ENCODE measurements around the gene CXCL10. TPM values are rescaled to one million over a fixed set of nuclear protein-coding genes. Genes with fewer than 3 reads are reported as not detected.
"Not testable (repeated sequence)": the region's sequence is repeated elsewhere in the genome, so short reads cannot be mapped to it uniquely, and the experiment has no call there.

CXCL10 gene
- total RNA-seq, 6 experiments from 2014 or later = not detected

DNA sequence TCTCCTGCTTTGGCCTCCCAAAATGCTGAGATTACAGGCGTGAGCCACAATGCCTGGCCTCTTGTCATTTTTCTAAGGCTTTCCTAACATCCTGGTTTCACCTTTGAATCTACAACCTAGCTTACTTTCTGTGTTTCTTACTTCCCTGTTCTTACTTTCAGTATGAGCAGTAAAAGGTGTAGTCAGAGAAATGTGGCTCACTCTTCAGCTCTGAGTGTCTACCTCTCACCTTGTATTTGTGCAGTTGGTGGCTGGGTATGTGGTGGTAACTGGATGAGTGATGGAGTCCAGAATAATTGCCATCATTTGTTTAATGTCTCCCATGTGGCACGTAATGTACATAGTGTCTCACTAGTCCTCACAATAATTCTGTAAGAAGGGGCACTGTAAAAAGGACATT, 31.7 kb upstream of the CXCL10 start:
- peaks cover 27% of the 10 kb centered on the region for H3K27me3 Mint-ChIP-seq (ENCODE audit: insufficient read depth)
- no peaks in the 10 kb centered on the region for H3K4me1 Mint-ChIP-seq (ENCODE audit: low read depth)
- H3K4me3 Mint-ChIP-seq = no peak overlapping the region
- no peaks in the 10 kb centered on the region for H3K9me3 Mint-ChIP-seq
- no peak overlapping the region for H3K27ac Mint-ChIP-seq
- TF ChIP-seq, protein P1, sequence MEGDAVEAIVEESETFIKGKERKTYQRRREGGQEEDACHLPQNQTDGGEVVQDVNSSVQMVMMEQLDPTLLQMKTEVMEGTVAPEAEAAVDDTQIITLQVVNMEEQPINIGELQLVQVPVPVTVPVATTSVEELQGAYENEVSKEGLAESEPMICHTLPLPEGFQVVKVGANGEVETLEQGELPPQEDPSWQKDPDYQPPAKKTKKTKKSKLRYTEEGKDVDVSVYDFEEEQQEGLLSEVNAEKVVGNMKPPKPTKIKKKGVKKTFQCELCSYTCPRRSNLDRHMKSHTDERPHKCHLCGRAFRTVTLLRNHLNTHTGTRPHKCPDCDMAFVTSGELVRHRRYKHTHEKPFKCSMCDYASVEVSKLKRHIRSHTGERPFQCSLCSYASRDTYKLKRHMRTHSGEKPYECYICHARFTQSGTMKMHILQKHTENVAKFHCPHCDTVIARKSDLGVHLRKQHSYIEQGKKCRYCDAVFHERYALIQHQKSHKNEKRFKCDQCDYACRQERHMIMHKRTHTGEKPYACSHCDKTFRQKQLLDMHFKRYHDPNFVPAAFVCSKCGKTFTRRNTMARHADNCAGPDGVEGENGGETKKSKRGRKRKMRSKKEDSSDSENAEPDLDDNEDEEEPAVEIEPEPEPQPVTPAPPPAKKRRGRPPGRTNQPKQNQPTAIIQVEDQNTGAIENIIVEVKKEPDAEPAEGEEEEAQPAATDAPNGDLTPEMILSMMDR (IDR thresholded peaks at IDR 0.05) = no peak
- DNase-seq = no peak
- H3K36me3 Mint-ChIP-seq (ENCODE audit: low read depth) = no peaks in the 10 kb centered on the region

DNA sequence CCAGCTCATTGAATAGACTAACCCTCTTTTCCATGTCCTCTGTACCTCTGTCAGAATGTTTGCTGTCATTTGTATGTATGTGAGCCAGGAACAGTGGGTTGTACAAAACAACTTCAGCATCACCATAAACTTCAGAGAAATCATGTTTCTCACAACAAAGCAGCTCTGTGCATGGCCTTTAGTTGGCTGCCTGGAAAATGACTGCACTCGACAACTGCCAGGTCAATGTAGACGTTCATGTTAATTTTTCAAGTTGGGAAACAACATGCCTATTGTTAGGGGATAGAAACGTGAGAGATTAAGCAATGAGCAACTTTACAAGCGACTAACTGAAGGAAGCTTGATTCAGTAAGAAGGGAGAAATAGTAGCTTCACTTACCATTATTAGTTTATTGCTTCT, 30.4 kb upstream of the CXCL10 start:
- H3K36me3 Mint-ChIP-seq (ENCODE audit: low read depth) = no peaks in the 10 kb centered on the region
- no peaks in the 10 kb centered on the region for H3K9me3 Mint-ChIP-seq
- H3K27ac Mint-ChIP-seq = no peak overlapping the region
- H3K4me1 Mint-ChIP-seq (ENCODE audit: low read depth) = no peaks in the 10 kb centered on the region
- no peak for DNase-seq
- TF ChIP-seq, protein P1 (IDR thresholded peaks at IDR 0.05) = no peak
- no peak overlapping the region for H3K4me3 Mint-ChIP-seq
- H3K27me3 Mint-ChIP-seq (ENCODE audit: insufficient read depth) = peaks cover 27% of the 10 kb centered on the region

DNA sequence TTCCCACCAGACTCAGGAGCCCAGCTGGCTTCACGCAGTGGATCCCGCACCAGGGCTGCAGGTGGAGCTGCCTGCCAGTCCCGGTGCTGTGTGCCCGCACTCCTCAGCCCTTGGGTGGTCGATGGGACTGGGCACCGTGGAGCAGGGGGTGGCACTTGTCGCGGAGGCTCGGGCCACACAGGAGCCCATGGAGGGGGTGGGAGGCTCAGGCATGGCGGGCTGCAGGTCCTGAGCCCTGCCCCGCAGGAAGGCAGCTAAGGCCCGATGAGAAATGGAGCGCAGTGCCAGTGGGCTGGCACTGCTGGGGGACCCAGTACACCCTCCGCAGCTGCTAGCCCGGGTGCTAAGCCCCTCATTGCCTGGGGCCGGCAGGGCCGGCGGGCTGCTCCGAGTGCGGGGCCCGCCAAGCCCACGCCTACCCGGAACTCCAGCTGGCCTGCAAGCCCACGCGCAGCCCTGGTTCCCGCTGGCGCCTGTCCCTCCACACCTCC, 27.3 kb upstream of the CXCL10 start:
- H3K9me3 Mint-ChIP-seq; DNase-seq; H3K27ac Mint-ChIP-seq; H3K36me3 Mint-ChIP-seq (ENCODE audit: low read depth); H3K4me1 Mint-ChIP-seq (ENCODE audit: low read depth); H3K4me3 Mint-ChIP-seq: not testable (repeated sequence)
- H3K27me3 Mint-ChIP-seq (ENCODE audit: insufficient read depth) = peaks cover 27% of the 10 kb centered on the region

DNA sequence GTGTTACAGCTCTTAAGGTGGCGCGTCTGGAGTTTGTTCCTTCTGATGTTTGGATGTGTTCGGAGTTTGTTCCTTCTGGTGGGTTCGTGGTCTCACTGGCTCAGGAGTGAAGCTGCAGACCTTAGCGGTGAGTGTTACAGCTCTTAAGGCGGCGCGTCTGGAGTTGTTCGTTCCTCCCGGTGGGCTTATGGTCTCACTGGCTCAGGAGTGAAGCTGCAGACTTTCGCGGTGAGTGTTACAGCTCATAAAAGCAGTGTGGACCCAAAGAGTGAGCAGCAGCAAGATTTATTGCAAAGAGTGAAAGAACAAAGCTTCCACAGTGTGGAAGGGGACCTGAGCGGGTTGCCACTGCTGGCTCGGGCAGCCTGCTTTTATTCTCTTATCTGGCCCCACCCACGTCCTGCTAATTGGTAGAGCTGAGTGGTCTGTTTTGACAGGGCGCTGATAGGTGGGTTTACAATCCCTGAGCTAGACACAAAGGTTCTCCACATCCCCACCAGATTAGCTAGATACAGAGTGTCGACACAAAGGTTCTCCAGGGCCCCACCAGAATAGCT, 26.6 kb upstream of the CXCL10 start:
- not testable (repeated sequence) for H3K4me3 Mint-ChIP-seq; H3K4me1 Mint-ChIP-seq (ENCODE audit: low read depth); DNase-seq; H3K27ac Mint-ChIP-seq; H3K9me3 Mint-ChIP-seq; H3K36me3 Mint-ChIP-seq (ENCODE audit: low read depth)
- H3K27me3 Mint-ChIP-seq (ENCODE audit: insufficient read depth) = peaks cover 24% of the 10 kb centered on the region

DNA sequence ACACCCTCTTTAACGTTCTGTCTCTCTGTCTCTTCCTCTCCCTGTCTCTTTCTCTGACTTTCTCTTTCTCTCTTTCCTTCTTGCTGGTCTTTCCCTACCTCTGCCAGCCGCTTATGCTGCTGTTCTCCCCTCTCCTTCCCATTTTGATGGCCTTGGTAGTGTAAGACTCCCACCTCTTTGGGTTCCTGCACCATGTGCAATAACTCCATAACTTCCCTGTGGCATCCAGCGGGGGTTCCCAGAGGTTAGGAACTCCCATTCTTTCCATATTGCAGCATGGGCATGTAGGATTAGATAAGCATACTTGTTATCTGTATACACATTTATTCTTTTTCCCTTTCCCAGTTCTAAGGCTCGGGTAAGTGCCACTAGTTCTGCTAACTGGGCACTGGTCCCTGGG, 21.4 kb upstream of the CXCL10 start:
- peaks cover 29% of the 10 kb centered on the region for H3K27me3 Mint-ChIP-seq (ENCODE audit: insufficient read depth)
- DNase-seq; H3K27ac Mint-ChIP-seq; H3K4me3 Mint-ChIP-seq; H3K9me3 Mint-ChIP-seq; H3K4me1 Mint-ChIP-seq (ENCODE audit: low read depth); H3K36me3 Mint-ChIP-seq (ENCODE audit: low read depth): not testable (repeated sequence)

DNA sequence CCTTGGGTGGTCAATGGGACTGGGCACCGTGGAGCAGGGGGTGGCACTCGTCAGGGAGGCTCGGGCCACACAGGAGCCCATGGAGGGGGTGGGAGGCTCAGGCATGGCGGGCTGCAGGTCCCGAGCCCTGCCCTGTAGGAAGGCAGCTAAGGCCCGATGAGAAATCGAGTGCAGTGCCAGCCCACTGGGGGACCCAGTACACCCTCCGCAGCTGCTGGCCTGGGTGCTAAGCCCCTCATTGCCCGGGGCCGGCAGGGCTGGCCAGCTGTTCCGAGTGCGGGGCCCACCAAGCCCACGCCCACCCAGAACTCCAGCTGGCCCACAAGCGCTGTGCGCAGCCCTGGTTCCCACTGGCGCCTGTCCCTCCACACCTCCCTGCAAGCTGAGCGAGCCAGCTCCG, 20.0 kb upstream of the CXCL10 start:
- H3K4me3 Mint-ChIP-seq; H3K36me3 Mint-ChIP-seq (ENCODE audit: low read depth); DNase-seq; H3K27ac Mint-ChIP-seq; H3K4me1 Mint-ChIP-seq (ENCODE audit: low read depth); H3K9me3 Mint-ChIP-seq: not testable (repeated sequence)
- peaks cover 20% of the 10 kb centered on the region for H3K27me3 Mint-ChIP-seq (ENCODE audit: insufficient read depth)

DNA sequence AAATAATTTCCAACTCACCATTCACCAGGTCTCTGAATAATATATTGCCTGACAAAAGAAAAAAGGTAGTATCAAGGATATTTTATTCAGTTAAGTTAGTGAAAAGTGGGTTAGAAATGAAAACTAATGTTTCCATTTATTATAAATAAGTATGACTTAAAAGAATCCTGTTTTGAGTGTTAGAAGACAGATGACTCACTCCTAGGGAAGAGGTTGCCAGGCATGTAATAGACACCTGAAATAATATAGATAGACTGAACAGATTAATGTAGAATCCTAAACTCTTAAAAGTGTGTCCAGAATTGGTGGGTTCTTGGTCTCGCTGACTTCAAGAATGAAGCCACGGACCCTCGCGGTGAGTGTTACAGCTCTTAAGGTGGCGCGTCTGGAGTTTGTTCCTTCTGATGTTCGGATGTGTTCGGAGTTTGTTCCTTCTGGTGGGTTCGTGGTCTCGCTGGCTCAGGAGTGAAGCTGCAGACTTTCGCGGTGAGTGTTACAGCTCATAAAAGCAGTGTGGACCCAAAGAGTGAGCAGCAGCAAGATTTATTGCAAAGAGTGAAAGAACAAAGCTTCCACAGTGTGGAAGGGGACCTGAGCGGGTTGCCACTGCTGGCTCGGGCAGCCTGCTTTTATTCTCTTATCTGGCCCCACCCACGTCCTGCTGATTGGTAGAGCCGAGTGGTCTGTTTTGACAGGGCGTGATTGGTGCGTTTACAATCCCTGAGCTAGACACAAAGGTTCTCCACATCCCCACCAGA, 19.1 kb upstream of the CXCL10 start:
- H3K4me3 Mint-ChIP-seq; H3K27ac Mint-ChIP-seq; H3K4me1 Mint-ChIP-seq (ENCODE audit: low read depth); H3K36me3 Mint-ChIP-seq (ENCODE audit: low read depth); H3K9me3 Mint-ChIP-seq; DNase-seq: not testable (repeated sequence)
- peaks cover 15% of the 10 kb centered on the region for H3K27me3 Mint-ChIP-seq (ENCODE audit: insufficient read depth)

DNA sequence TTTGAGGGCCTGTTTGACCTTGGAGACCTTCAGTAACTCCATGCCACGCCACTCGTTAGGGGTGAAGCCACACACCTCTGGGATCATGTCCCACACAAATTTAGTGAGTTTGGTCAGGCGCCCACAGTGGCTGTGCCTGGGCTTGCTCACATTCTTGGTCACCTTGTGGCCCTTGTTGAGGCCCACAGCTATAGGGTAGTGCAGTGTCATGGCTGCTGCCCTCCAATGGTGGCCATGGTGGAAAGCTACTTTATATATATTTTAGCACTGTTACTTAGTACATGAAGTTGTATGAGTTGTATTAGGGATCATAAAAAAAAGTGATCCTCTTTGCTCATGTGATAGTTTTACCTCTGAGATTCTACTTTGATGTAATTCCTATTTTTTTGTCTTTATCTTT, 13.6 kb upstream of the CXCL10 start:
- DNase-seq = no peak
- H3K27ac Mint-ChIP-seq = no peak overlapping the region
- no peaks in the 10 kb centered on the region for H3K9me3 Mint-ChIP-seq
- H3K4me1 Mint-ChIP-seq (ENCODE audit: low read depth) = no peaks in the 10 kb centered on the region
- TF ChIP-seq, protein P1 (IDR thresholded peaks at IDR 0.05) = no peak
- H3K4me3 Mint-ChIP-seq = no peak overlapping the region
- peaks cover 8% of the 10 kb centered on the region for H3K27me3 Mint-ChIP-seq (ENCODE audit: insufficient read depth)
- no peaks in the 10 kb centered on the region for H3K36me3 Mint-ChIP-seq (ENCODE audit: low read depth)
